Measurements from ENCODE around the gene CHML.
A peak's percentile ranks its signal among the peaks of the same experiment; 100 is the strongest.

CHML gene

GRCh38 chr1:241615043-241615974 is 24.9 kb downstream of the CHML start:
- TF ChIP-seq GATA2 (IDR thresholded peaks at IDR 0.05; ENCODE audit: low read depth, low read length), result no peak
- TF ChIP-seq GATA3 (IDR thresholded peaks at IDR 0.05; ENCODE audit: low read depth, low read length), result no peak

GRCh38 chr1:241614572-241614971 is 25.6 kb downstream of the CHML start:
- no peak for TF ChIP-seq GATA2 (IDR thresholded peaks at IDR 0.05; ENCODE audit: low read depth, low read length)
- no peak for TF ChIP-seq GATA3 (IDR thresholded peaks at IDR 0.05; ENCODE audit: low read depth, low read length)

- TF ChIP-seq GATA3 (IDR thresholded peaks at IDR 0.05; ENCODE audit: low read depth, low read length), result no peak
- TF ChIP-seq GATA2 (IDR thresholded peaks at IDR 0.05; ENCODE audit: low read depth, low read length), result no peak
These were observed 26.0 kb downstream of the CHML start for GRCh38 chr1:241614144-241614543.

- TF ChIP-seq GATA3 (IDR thresholded peaks at IDR 0.05; ENCODE audit: low read depth, low read length), result no peak
- no peak for TF ChIP-seq GATA2 (IDR thresholded peaks at IDR 0.05; ENCODE audit: low read depth, low read length)
These were observed 27.4 kb downstream of the CHML start for GRCh38 chr1:241612533-241613477.

- TF ChIP-seq GATA3 (IDR thresholded peaks at IDR 0.05; ENCODE audit: low read depth, low read length) (no peak), GATA2 (IDR thresholded peaks at IDR 0.05; ENCODE audit: low read depth, low read length) (no peak)
These were observed 28.4 kb downstream of the CHML start for GRCh38 chr1:241611736-241612135.

GRCh38 chr1:241611063-241611462 is 29.1 kb downstream of the CHML start:
- TF ChIP-seq GATA2 (IDR thresholded peaks at IDR 0.05; ENCODE audit: low read depth, low read length) (no peak), GATA3 (IDR thresholded peaks at IDR 0.05; ENCODE audit: low read depth, low read length) (no peak)

GRCh38 chr1:241610056-241610815 is 29.9 kb downstream of the CHML start:
- TF ChIP-seq GATA3 (IDR thresholded peaks at IDR 0.05; ENCODE audit: low read depth, low read length), result no peak
- peak; percentile 45 for TF ChIP-seq GATA2 (IDR thresholded peaks at IDR 0.05; ENCODE audit: low read depth, low read length)

- no peak for TF ChIP-seq GATA2 (IDR thresholded peaks at IDR 0.05; ENCODE audit: low read depth, low read length)
- no peak for TF ChIP-seq GATA3 (IDR thresholded peaks at IDR 0.05; ENCODE audit: low read depth, low read length)
These were observed 31.7 kb downstream of the CHML start for GRCh38 chr1:241608379-241609033.

GRCh38 chr1:241607497-241607896 is 32.7 kb downstream of the CHML start:
- TF ChIP-seq GATA2 (IDR thresholded peaks at IDR 0.05; ENCODE audit: low read depth, low read length) (no peak), GATA3 (IDR thresholded peaks at IDR 0.05; ENCODE audit: low read depth, low read length) (no peak)

- no peak for TF ChIP-seq GATA3 (IDR thresholded peaks at IDR 0.05; ENCODE audit: low read depth, low read length)
- no peak for TF ChIP-seq GATA2 (IDR thresholded peaks at IDR 0.05; ENCODE audit: low read depth, low read length)
These were observed 33.6 kb downstream of the CHML start for GRCh38 chr1:241606544-241606943.

GRCh38 chr1:241605146-241605805 is 34.9 kb downstream of the CHML start:
- no peak for TF ChIP-seq GATA2 (IDR thresholded peaks at IDR 0.05; ENCODE audit: low read depth, low read length)
- TF ChIP-seq GATA3 (IDR thresholded peaks at IDR 0.05; ENCODE audit: low read depth, low read length), result no peak

GRCh38 chr1:241603731-241604245 is 36.4 kb downstream of the CHML start:
- TF ChIP-seq GATA2 (IDR thresholded peaks at IDR 0.05; ENCODE audit: low read depth, low read length) (no peak), GATA3 (IDR thresholded peaks at IDR 0.05; ENCODE audit: low read depth, low read length) (no peak)
